Inferior parietal cortex (tissue), 1 donor: ENCODE data around the gene ATP9B.
"Not testable (repeated sequence)": the region's sequence is repeated elsewhere in the genome, so short reads cannot be mapped to it uniquely, and the experiment has no call there.

ENCODE experiments used
- DNase-seq: peaks from one replicate; pipeline ENCODE4 v3.0.0-alpha.2; 2016; ENCODE audit errors: extremely low spot score

ATP9B gene

GRCh38 chr18:79070486-79070885, 1.3 kb downstream of the ATP9B start:
- no peak for DNase-seq

DNA sequence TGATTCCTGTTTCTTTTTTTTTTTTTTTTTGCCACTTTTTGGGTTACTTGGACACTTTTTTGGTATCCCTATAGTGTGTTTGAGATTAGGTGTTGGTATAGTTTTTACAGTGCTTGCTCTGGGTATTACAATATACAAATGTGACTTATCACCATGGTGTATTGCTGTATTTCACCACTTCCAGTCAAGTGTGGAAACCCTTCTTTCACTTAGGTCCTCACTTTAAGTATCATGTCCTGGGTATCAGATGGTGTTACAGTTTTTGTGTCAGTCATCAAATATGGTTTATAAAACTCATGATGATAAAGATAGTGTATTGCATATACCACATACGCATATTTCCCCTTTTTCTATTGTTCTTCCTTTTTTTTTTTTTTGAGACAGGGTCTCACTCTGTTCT, 1.8 kb downstream of the ATP9B start:
- DNase-seq = no peak

DNA sequence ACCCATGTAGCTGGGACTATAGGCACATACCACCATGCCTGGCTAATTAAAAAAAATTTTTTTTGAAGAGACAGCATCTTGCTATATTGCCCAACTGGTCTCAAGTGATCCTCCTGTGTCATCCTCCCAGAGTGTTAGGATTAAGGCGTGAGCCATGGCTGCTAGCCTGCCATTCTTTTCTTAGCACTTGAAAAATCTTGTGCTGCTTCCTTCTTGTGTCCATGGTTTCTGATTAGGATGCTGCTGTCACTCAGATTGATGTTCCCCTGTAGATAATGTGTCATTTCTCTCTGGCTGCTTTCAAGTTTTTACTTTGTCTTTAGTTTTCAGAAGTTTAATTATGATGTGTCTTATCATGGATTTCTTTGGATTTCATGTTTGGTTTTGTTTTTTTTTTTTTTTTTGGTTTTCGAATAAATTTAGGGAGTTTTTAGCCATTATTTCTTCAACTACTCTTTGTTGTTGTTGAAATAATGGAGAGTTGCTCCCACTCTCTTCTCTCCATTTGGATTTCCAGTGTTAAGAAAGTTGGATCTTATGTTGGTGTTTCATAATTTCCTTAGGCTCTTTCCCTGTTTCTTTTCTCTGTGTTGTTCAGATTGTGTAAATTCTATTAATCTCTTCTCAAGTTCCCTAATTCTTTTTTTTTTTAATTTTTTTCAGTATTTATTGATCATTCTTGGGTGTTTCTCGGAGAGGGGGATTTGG, 2.5 kb downstream of the ATP9B start:
- no peak for DNase-seq

DNA sequence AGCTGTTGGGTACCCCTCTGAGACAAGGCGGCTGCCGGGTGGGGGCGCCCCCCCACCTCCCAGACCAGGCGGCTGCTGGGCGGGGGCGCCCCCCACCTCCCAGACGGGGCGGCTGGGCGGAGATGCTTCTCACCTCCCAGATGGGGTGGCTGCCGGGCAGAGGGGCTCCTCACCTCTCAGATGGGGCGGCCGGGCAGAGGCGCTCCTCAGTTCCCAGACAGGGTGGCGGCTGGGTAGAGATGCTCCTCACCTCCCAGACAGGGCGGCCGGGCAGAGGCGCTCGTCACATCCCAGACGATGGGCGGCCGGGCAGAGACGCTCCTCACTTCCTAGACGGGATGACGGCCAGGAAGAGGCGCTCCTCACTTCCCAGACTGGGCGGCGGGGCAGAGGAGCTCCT, 3.5 kb downstream of the ATP9B start:
- DNase-seq = not testable (repeated sequence)

DNA sequence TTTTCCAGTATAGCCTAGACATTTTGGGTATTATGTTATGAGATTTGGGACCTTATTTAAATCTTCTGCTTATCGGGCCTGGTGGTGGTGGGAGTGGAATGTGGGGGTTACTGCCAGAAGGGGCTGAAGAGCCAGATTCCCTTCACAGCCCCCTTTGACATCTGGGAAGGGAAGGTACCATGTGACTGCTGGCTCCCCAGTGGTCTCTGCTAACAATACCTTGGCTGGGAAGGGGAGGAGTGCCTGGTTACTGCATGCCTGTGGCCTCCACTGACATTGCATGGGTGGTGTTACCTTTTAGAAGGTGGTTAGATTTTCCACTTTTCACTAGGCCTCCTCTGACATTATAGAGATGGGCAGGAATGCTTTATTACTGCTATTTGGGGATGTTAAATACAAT, 8.0 kb downstream of the ATP9B start:
- no peak for DNase-seq

DNA sequence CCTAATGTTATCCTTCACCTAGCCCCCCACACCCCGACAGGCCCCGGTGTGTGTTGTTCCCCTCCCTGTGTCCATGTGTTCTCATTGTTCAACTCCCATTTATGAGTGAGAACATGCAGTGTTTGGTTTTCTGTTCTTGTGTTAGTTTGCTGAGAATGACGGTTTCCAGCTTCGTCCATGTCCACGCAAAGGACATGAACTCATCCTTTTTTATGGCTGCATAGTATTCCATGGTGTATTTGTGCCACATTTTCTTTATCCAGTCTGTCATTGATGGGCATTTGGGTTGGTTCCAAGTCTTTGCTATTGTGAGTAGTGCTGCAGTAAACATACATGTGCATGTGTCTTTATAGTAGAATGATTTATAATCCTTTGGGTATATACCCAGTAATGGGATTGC, 9.6 kb downstream of the ATP9B start:
- not testable (repeated sequence) for DNase-seq

GRCh38 chr18:79092874-79093273, 23.7 kb downstream of the ATP9B start:
- DNase-seq = no peak

GRCh38 chr18:79093986-79094385, 24.8 kb downstream of the ATP9B start:
- no peak for DNase-seq

DNA sequence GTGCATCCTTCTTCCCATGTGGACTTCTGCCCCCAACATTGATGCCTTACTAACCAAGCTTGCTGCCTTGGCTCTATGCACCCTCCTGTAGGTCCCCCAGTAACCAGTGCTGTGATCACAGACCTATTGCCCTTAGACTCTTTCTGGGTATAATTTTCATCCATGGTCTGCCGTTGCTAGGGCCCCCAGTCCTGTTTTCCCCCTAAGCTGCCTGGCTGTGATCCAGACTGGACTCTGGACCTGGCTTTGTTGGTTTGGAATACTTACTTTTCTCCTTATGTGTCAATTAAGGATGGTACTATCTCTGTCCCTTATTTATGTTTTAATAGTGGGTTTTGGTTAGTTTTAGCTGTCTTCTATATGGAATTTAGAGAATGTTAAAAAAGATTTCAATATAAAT, 26.0 kb downstream of the ATP9B start:
- DNase-seq = no peak

- no peak for DNase-seq
These were observed 31.8 kb downstream of the ATP9B start for GRCh38 chr18:79100944-79101343.

- DNase-seq = no peak
These were observed 33.7 kb downstream of the ATP9B start for GRCh38 chr18:79102886-79103285.

DNA sequence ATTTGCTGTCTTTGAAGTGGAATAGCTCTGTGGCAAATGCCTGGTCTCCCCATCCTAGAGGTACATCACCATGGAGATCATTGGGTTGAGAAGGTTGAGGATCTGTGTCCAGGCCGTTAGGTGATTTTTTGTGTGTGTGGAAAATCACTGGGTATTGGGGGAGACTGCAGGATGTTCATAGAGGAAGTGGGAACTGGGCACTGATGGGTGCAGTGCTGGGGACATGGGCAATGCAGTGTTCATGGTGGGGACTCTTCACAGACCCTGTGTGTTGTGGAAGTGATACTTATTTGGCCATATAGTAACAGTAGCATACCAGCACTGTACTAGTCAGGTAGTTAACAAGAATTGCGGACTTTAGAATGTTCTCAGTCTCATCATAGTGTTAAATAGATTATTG, 34.9 kb downstream of the ATP9B start:
- no peak for DNase-seq

DNA sequence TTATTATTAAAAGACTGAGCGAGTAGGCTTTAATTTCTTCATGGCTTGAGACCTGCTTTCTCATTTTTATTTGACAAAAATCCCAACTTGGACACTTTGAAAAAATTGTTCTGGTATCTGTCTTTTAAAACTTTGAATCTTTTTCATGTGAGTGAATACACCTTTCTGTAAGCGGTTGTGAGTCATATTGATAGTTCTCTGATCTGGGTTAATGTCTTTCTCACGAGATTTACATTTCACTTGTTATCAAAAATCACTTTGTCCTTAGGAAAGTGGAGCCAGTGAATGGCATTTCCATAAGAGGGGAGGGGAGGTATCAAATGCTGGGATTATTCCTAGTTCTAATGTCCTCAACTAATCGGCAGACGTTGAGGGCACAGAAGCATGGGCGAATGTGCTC, 36.3 kb downstream of the ATP9B start:
- DNase-seq = no peak

DNA sequence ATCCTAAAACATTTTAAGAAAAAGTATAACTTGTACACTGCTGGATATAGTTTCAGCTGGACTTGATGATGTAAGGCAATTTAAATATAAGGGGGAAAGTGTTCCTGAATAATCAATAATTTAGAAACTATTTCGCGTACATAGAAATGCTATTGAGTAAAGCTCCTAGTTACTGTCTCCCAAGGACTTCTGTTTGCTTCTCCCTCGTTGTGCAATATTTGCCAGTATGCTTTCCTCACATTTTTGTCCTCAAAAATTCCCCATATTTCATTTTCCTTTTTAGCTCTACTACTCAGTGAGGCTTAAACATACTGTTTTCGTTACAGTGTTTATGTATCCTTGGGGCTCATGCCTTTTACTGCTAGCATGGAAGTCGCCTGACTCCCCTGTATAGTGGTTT, 36.9 kb downstream of the ATP9B start:
- no peak for DNase-seq

- DNase-seq = no peak
These were observed 38.7 kb downstream of the ATP9B start for GRCh38 chr18:79107886-79108285.

DNA sequence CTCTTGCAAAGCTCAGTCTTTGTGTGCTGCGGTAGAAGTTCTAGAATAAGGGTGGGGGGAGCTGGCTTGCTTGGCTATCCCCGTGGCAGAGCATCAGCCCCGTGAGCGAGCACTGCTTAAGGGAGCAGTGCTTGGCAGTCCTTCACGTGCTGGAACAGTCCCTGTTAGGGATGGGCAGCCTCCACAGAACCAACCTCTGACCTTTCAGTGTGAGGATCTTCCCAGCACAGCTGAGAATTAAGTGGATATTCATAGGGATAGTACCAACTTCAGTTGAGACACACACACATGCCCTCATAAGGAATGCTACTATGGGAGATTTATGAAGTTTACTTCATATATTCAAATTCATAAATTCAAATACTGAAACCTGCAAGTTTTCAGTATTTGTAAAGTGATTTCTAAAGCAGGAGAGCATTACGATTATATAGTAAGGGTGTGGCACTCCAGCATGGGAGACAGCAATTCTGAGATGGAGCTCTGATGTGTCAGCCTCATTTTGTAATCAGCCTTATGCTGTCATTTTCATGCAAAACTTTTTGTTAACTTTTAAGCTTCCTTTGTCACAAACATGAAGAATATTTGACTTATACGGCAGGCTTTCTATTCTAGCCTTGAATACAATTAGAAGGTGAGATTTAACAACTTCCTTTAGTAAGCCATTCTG, 39.5 kb downstream of the ATP9B start:
- no peak for DNase-seq

- no peak for DNase-seq
These were observed 42.3 kb downstream of the ATP9B start for GRCh38 chr18:79111483-79111882.

DNA sequence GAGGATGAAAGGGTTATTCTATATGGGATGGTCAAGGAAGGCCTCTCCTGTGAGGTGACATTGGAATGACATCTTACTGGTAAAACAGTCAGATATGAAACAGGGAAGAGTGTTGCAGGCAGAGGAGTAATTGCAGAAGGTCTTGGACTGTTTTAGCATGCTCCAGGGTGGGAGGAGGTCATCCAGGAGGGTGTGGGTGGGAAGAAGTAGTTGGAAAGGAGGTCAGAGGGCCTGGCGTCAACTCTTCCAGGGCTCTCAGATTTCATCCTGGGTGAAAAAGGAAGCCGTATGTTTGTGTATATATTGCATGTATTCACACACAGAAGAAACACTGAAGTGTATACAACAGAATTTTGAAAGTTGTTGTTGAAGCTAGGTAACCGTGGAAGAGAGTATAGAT, 48.2 kb downstream of the ATP9B start:
- no peak for DNase-seq

DNA sequence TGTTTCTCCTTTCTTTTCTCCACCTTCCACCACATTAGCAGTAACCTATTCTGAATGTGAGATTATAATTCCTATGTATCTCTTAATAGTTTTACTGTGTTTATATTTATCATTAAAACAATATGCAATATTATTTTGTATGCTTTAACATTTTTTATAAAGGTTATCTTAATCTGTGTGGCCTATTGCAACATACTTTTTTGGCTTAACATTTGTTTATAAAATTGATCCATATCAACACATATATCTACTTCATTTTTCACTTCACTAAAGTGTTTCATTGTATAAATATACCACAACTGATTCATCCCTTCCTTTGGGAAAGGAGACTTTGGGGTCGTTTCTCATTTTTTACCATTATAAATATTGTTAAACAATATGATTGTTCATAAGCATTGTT, 48.6 kb downstream of the ATP9B start:
- no peak for DNase-seq

DNA sequence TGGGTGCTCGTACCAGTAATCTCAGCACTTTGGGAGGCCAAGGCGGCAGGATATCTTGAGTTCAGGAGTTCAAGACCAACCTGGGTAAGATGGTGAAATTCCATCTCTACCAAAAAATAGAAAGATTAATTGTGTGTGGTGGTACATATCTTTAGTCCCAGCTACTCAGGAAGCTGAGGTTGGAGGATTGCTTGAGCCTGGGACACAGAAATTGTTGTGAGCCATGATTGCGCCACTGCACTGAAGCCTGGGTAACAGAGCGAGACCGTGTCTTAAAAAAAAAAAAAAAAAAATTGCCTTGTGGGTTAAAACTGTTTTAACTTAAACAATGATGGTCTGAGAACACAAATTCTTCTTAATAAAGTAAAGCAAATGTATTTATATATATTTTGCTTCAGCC, 49.6 kb downstream of the ATP9B start:
- DNase-seq = no peak

- DNase-seq = no peak
These were observed 52.7 kb downstream of the ATP9B start for GRCh38 chr18:79121746-79122474.

- DNase-seq = no peak
These were observed 54.8 kb downstream of the ATP9B start for GRCh38 chr18:79123948-79124347.

DNA sequence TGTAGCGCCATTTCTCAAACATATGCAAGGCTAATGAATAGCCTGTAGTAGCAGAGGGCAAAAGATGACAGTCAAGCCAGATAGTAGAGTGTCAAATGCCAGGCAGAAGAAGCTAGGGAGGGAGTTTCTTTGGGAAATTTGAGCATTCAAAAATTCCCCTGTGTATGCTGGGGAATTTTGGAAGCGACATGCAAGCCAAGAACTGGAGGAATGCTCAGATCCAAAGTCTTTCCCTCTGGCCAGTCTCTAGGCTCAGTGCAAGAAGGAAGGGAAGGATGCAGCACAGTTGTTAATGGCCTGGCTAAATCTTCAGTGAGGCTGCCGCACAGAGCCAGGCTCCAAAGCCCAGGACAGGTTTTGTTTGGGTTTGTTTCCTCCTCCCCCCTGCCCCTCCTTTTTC, 59.9 kb downstream of the ATP9B start:
- DNase-seq = no peak
